Measurements from ENCODE around the gene FGF9. TPM values are rescaled to one million over a fixed set of nuclear protein-coding genes. Genes with fewer than 3 reads are reported as not detected.

The FGF9 gene
- total and polyA plus RNA-seq, 10 of the 15 experiments (the other 5 are each of a cell fraction or from before 2014, with no cell fraction given), result 0.05 to 1.5 (median 0.83) TPM

GRCh38 chr13:21637296-21637695 is 33.6 kb upstream of the FGF9 start:
- Histone ChIP-seq H3K27ac (ENCODE audit: control insufficient read depth, insufficient read depth) (no peak overlapping the region), H3K4me1 (ENCODE audit: control insufficient read depth, insufficient read depth, low read length) (no peaks in the 10 kb centered on the region), H3K27me3 (replicated peaks in 1 of 2; ENCODE audit: control insufficient read depth in 2 of 2, insufficient read depth in 2 of 2, low read length in 1 of 2) (no peaks in the 10 kb centered on the region), H2AFZ (ENCODE audit: control insufficient read depth, low read depth, low read length) (no peak overlapping the region), H3K4me2 (ENCODE audit: control insufficient read depth, insufficient read depth) (no peak overlapping the region), H3K9ac (ENCODE audit: control insufficient read depth, insufficient read depth, low read length) (no peak overlapping the region), H3K36me3 (ENCODE audit: control insufficient read depth in 2 of 2, insufficient read depth in 2 of 2, low read length in 1 of 2) (no peaks in the 10 kb centered on the region), H3K4me3 (no peak overlapping the region), H3K79me2 (ENCODE audit: control insufficient read depth, insufficient read depth, low read length) (no peaks in the 10 kb centered on the region), H3K9me3 (replicated peaks; ENCODE audit: control insufficient read depth, insufficient read depth, low read length) (no peaks in the 10 kb centered on the region), H4K20me1 (ENCODE audit: control insufficient read depth, insufficient read depth) (no peaks in the 10 kb centered on the region)
- SMC1A ChIA-PET (ENCODE audit: uncharacterized antibody, unreplicated experiment), result interaction anchor here (0.7 to 2.7 kb wide), 10 partner anchors 11 to 1158 kb away, joined by 3 to 36 read pairs (median 5); partner anchors contain the start of gene MICU2
- CTCF ChIA-PET, result interaction anchor here (0.6 to 4.7 kb wide), 30 partner anchors 9 to 1164 kb away, joined by 3 to 35 read pairs (median 4); no protein-coding TSS in a partner anchor
- POLR2A ChIA-PET, result no interaction called here
- ATAC-seq, result peak; percentile 76
- TF ChIP-seq SPI1 (IDR thresholded peaks at IDR 0.05; ENCODE audit: borderline replicate concordance, insufficient read depth, low read depth, low read length), result peak; percentile 44; the same call in 1 of the 2 replicates
- no peak for TF ChIP-seq BCL11A (IDR thresholded peaks at IDR 0.05; ENCODE audit: low read depth, low read length)
- TF ChIP-seq MTA3 (IDR thresholded peaks at IDR 0.05; ENCODE audit: borderline replicate concordance, low read length), result no peak
- TF ChIP-seq EED (IDR thresholded peaks at IDR 0.05; ENCODE audit: low read depth), result no peak
- no peak for TF ChIP-seq GABPA (IDR thresholded peaks at IDR 0.05; ENCODE audit: low read depth)
- TF ChIP-seq SUZ12 (IDR thresholded peaks at IDR 0.05; ENCODE audit: unreplicated experiment), result no peak
- TF ChIP-seq TCF7 (IDR thresholded peaks at IDR 0.05; ENCODE audit: borderline replicate concordance), result no peak
- no peak for TF ChIP-seq CBX5 (IDR thresholded peaks at IDR 0.05; ENCODE audit: low read depth)
- intact Hi-C loops (cut with micrococcal nuclease; ENCODE audit: unreplicated experiment) (loop anchor here (5.0 to 10.0 kb wide), 3 partner anchors 118 to 1160 kb away; no protein-coding TSS in a partner anchor), in situ Hi-C loops (cut with MboI) (loop anchor here (25.0 kb wide), 1 partner anchor 1150 kb away; no protein-coding TSS in a partner anchor)
- 76% methylated on average over 8 of the region's 13 CpGs for WGBS (ENCODE audit: insufficient coverage, insufficient replicate concordance, low lambda C conversion rate, missing lambda C conversion rate)
- DNase-seq (ENCODE audit: low read depth, low spot score), result no peak
- BruUV-seq (replicated peaks), result no TSS peak
- RAD21 ChIA-PET (ENCODE audit: unreplicated experiment), result interaction anchor here (0.8 to 4.2 kb wide), 9 partner anchors 12 to 1164 kb away, joined by 3 to 35 read pairs (median 7); no protein-coding TSS in a partner anchor
- no peak for FAIRE-seq

Measured in GM12878 (cell line).